GM18508 (cell line): Measurements from ENCODE around the gene KCTD11.

Experiments used
- ATAC-seq: cut with Tn5 transposase; IDR thresholded peaks from one replicate; pipeline ENCODE4 v1.9.1; 2021; ENCODE audit warnings: moderate number of reproducible peaks; ENCODE audit not compliant: insufficient read depth, unreplicated experiment

KCTD11 gene

DNA sequence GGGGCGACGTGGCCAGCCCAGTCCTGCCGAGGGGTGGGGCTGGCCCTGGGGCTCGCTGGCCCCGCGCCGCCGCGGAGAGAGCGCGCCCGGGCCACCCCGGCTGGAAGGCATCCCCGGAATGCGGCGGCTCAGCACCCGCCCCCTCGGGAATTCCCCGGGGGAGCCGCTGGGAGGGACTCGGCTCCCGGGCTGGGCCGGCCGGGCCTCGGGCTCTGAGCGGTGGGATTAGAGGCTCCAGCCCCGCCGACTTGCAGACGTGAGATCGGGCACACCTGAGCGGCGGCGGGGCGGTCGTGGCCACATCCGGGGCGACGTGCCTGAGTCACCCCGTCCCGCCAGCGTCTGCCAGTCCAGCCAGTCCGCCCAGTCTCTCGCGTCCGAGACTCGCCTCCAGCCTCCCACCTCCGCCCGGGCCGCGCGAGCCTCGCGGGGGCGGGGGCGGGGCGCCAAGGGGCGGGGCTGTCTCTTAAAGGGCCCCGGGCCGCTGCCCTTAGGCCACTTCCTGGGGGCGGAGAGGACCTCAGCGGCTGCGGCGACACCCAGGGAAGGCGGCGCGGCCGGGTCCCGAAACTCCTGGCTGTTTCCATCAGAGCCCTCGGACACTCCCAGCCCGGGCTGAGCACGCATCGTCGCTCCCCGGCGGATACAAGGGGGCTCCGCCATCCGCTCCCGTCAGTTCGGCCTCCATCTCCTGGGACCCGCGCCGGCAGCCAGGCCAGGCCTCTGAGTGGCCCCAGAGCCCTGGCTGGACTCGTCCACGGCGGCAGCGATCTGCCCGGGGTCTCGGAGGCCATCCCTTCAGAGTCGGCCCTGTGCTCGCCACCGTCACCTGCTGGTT lies at the start of gene KCTD11:
KCTD11 (plus strand) TSS at position 498 of the 838 bp plus-strand sequence.
- ATAC-seq, result no peak

DNA sequence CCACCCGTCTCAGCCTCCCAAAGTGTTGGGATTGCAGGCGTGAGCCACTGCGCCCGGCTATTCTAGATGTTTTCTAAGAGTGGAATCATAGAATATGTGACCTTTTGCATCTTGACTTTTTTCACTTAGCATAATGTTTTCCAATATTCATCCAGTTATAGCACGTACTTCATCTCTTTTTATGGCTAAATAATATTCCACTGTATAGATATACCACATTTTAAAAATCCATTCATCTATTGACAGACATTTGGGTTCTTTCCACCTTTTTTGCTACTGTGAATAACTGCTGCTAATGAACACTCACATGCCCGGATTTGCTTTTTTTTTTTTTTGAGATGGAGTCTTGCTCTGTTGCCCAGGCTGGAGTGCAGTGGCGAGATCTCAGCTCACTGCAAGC lies 47.8 kb upstream of the KCTD11 start:
- no peak for ATAC-seq

DNA sequence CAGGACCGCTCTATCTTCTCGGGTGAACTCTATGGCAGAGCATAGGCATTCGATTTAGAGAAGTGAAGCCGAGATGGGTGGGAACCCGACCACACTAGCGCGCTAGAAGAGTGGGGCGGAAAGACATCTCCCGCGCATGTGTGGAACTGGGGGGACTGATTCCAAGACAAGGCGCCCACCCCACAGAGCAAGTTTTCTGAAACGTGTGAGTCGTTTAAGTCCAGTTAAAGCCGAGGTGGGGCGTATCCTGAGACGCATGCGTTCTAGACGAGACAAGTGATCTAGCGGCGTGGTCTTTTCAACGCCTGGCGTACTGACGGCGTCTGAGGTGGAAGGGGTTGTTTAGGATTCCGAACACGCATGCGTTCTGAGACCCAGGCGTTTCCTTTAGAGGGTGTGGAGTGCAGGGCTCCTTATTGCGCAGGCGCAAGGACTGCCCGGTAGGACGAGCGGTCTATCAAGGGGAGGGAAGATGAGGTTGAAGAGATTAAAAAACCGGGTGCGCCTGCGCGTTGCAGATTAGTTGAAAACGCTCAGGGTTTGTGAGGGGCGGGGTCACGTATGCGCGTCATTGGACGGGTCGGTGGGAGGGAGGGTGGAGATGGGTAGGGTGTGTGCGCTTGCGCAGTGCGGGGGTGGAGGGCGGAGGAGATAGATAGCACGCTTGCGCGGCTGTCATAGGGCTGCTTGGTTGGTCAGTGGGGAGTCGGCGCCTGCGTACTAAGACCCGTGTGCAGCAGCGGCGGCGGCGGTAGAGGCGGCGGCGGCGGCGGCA lies 44.9 kb upstream of the KCTD11 start, which contains the start of gene EIF5A:
EIF5A (plus strand) TSS at position 718 of the 775 bp plus-strand sequence. CDS start 2,008 bp downstream, outside the sequence.
- ATAC-seq, result peak; percentile 46

DNA sequence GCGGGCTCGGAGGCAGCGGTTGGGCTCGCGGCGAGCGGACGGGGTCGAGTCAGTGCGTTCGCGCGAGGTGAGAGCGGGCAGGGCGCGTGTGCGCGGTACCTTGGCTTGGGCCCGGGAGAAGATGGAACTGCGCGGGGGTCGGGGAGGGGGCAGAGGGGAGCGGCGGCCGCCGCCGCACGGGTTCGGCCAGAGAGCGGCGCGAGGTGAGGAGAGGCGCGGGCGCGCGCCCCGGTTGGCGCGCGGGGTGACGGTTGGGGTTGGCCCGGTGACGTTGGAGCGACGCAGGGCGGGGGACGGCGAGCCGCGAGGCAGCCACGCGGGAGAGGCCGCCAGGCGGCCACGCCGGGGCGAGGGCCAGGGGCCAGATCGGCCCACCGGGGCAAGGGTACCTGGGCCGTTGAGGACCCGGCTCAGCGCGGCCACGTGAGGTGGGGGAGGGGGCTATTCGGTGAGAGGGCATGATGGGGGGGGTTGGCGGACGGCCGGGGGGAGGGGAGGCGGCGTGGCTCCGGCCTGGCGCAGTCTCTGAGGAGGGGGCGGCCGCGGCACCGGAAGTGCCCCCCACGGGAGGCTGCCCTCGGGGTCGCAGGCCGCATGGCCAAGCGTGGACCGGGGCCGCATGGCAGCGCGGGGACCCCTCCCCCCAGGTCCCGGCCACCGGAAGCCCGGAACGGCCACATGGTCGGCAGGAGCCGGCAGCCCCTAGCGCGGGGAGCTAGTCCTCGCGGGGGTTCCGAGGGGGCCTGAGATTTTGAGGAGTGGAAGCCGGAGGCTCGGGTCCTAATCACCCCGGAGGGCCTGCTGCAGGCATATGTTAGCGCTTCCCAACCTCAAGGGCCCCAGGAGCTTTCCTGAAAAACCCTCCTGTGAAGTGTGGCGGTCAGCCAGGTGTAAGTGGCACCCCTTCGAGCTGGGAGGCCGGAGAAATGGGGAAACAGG lies 44.0 kb upstream of the KCTD11 start:
- ATAC-seq, result no peak

DNA sequence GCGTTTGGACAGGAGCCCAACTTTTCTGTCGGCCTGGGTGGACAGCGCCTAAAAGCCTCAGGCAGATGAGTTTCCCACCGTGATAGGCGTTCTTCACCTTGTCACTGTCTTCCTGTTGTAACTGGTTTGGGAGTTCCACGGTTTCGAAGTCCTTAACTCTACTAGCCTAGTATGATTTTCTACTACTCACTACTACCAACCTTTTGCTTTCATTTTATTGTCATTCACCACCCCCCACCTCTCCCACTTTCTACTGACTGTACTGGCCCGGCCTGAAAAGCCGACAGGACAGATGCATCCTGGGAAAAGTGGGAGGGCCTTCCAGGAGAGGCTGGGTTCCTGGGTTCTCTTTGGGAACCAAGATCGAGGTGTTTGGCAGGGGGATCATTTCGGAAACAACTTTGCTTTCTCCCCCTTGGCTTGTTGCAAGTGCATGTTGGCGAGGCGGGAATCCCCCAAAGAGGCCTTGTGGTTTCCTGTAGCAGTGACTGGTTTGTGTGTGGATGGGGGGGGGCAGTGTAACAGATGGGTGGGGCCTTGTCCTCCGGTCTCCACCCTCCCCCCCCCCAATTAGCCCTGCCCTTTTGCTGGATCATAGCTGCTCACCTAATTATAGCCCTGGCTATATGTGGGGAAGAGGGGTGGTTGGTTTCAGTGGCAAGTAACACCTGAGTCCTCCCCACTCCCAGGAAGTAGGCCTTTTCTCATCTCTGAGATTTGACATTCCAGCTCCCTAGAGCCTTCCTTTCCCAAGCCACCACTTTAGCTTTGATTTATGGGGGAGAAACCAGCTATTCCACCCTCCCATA lies 43.1 kb upstream of the KCTD11 start:
- ATAC-seq, result no peak

DNA sequence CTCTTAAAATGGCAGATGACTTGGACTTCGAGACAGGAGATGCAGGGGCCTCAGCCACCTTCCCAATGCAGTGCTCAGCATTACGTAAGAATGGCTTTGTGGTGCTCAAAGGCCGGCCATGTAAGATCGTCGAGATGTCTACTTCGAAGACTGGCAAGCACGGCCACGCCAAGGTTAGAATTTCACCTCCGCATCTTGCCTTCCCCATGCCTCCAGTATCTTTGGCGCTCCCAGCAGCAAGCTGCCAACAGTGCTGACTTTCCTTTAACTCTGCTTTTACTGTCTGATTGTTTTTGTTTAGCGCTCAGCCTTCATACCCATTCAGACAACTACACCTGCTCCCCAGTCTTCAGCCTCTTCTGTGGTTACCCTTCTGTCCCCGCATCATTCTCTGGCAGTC lies 42.3 kb upstream of the KCTD11 start:
- ATAC-seq, result no peak

DNA sequence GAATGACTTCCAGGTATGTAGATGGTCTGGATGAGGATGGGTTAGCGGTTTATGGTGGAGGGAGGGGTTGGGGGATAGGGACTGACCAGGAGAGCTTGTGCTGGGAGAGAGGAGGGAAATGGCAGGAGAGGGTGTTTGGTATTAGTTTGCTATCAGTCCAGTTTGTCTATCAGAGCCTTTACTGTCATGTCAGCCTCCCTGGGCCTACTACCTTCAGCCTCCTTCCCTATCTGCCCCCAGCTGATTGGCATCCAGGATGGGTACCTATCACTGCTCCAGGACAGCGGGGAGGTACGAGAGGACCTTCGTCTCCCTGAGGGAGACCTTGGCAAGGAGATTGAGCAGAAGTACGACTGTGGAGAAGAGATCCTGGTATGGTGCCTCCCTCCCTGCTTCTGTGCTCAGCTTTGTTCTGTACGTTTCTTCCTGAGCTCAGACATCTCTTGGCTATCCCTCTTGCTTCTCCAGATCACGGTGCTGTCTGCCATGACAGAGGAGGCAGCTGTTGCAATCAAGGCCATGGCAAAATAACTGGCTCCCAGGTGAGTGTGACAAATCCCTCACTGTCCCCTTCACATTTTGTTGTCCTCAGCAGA lies 40.8 kb upstream of the KCTD11 start:
- no peak for ATAC-seq

DNA sequence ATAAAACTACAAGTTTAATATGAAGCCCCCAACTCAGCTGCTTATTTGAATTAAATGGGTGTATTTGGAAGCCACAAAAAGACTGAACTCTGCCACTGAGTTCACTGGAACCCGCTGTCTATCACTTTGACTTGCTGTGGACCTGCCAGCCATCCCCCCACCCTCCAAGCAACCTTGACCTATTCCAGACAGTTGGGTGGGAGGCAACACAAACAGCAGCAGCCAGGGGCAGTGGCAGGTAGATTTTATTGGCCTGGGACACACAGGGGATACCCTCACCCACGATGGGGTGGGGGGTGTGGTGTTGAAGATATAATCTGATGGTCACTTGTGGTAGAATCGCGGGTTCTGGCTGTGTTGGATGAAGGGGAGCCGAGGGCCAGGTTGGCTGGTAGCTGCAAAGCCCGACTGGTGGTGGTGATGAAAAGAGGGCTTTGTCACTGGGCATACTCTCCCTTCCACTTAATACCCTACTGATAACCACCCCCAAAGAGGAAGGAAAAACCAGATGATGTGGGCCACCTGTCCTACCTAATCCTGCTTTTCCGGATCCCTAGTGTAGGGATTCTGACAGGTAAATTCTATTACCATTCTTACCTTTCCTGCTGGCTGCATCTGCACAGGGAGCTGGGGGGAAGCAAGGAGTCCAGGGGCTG lies 39.4 kb upstream of the KCTD11 start:
- ATAC-seq, result no peak

DNA sequence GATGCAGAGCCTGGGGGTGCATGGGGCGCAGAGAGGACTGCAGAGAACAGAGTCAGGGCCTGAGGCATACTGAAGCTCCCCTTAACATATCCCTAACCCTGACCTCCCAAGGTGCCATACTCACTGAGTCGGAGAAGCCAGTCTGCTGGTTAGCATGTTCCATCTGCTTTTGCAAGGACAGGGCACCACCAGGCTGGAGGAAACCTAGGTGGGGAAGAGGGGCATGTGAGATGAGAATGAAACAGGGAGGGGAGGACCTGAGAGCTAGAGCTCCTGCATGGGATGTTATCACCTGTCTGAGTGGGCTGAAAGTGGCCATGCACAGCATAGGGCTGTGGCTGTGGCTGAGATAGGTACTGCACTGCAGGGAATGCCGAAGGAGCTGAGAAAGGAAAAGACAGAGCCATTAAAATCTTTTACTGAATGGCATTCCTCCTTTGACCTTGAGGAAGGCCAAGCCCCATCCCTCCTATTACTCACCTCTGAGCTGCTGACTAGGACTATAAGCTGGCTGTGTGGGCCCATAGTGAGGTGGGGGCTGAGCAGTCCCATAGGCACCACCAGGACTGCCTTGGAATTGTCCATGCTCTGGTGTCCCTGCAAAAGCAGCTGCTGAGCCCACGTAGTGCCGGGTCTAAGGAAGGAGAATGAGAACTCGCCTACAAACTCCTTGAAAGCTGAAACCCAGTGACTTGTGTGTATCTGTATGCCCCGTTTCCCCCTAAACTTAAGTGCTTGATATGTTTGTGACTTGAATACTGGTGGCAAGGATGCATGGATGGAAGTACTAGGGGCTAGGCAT lies 38.7 kb upstream of the KCTD11 start:
- no peak for ATAC-seq

DNA sequence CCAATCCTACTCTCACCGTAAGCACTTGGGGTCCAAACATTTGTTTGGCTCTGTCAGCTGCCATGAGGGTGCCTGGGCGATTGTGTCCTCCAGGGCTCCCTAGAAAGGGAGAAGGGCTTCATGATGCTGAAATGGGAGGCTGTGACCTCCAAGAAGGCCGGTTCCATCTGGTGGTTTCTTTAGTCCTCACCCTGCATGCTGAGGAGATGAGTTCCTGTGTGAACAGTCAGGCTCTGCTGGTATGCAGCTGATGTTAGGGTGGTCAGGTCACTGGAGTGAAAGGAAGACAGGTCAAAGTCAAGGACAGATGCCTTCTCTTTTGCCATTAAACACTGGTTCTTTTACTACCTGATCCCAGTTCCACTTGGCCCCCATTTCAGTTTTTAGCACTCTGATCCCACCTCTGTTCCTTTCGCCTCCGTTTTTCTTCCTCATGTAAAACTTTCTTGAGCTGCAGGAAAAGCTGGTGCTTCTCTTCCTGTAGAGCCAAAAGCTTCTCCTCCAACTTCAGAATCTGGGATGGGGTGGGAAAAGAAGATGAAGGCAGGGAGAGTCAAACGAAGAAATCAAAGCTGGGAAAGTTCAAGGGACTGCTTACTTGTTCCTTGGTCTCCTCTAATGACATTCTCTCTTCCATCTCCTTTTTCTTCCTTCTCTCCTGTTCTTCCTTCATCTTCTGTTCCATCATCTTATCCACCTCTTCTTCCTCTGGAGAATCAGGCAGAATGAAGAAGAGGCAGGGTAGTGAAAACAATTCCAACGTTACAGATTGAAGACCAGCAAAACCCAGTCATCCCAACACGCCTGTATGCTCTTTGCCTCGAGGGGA lies 37.9 kb upstream of the KCTD11 start:
- ATAC-seq, result no peak

DNA sequence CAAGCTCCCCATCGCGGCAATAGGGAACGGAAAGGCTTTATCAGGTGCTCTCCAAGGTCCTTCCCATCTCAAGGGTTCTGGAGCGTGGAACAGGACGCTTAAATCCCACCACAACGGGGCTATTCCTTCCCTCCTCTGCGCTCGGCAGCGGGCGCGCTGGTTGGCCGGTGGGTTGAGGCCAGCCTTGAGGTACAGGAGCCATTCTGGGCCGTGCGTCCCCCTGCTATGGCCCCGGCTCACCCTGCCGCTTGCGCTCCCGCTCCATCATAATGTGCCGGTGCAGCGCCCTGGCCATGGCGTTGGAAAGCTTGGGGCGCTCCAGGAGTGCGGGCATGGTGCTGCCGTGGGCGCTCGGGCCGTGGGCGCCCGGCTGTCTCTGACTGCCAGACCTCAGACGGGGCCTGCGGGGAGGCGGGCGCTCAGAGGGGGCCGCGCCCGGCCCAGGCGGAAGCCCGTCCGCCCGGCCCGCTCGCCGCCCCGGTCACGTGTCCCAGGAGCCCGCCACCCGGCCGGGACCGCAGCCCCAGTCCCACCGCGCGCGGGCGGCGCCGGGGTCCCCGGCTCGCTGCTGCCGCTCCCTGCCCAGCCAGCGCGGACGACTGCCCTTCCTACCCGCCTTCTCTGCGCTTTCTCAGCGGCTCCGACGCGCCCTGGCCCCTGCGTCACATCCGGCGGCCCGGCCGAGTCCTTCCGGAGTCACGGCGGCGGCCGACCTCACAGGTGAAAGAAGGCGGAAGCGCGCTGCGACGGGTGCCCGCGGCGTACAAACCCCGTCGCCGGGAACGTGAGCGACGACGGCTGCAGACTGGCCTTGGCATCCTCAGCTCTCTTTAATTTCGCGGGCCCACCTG lies 37.0 kb upstream of the KCTD11 start, which contains the start of gene GPS2:
GPS2 (minus strand) TSS at position 642 of the 851 bp plus-strand sequence; CDS start at position 334, 308 bp downstream.
- ATAC-seq, result no peak

DNA sequence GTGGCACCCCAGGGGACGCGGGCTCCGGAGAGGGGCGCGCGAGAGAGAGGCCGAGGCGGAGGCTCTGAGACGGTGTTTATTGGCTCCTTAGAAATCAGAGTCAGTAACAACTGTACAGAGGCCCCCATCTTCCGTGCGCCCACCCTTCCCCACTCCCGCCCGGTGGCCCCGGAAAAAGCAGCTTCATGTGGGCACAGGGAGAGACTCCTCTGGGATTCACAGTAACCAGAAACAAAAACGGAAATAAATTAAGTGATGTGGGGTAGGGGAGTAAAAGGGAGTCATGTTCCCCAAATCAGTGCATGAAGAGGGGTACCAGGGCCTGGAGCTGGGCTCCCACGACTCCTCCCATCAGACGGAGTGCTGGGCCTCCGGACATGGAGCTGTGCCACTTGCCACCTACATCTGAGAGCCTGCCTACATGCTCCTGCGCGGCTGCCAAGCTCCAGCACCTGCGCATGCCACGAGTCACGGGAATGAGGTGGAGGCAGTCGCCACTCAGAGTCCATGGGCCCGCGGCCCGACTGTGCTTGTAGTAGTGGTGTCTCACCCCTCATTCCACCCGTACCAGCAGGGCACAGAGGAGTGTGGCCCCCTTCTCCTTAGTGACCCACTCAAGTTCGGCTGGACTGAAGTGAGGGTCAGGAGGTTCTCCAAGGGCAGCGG lies 36.3 kb upstream of the KCTD11 start:
- ATAC-seq, result no peak

DNA sequence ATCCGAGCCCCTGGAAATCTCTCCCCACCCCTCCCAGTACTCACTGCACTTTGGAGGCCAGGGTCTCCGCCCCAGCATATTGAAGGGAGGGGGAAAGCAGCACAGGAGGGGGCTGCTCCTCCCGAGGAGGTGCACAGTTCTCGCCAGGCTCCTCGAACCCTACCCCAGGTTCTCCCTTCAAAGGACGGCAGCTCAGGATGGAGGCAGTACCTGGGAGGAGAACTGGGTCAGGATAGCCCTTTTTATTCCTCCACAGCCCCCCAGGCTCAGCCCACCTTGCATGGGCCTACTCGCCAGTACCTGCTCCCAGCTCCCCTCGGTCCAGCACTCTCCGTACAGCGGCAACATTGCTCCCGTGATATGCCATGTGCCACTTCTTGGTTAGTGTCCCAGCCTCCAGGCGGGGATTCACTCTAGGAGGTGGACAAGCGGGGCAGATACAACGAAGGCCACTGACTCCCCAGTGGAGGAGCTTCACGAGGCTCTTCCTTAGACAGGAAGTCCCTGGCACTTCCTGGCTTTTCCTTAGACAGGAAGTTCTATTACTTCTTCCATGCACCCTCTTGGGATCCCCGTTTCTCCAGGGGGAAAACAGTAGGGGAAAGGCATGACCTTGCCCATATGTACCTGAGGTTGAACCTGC lies 34.7 kb upstream of the KCTD11 start:
- no peak for ATAC-seq

DNA sequence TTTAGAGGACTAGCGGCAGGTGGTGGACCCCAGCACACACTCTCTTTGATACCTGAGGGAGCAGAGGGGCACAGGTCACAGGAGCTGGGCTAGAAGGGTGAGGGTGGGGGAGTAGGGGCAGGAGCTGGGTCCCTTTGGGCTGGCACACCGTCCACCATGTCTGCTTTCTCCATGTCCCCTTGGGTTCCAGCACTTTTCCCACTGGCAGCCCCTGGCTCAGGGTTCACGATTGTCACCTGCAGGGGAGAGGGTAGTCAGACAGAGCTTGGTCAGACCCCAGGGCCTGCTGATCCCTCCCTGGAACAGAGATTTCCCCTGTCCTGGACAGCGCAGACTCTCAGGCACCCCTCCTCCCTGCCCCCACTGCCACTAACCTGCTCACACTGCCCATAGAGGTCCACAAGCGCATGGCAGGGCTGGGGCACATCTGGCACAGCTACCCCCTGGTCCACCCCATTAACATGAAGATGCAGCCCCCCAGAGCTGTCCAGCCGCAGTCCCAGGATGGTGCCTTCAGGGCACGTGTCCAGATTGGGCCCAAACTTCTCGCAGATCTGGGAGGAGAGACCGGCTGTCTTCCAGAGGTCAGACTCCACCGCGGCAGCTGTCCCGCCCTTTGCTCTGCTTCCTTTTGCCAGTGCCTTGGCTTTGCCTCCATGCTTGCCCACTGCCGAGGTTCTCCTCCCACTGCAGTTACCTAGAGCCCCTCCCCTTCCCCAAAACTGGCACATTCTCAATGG lies 33.7 kb upstream of the KCTD11 start:
- ATAC-seq, result no peak
